Forelimb muscle (tissue), 1 donor: ENCODE measurements around the gene ZNF462. TPM values are rescaled to one million over a fixed set of nuclear protein-coding genes. Genes with fewer than 3 reads are reported as not detected.

Experiments
- DNase-seq: peaks from one replicate; pipeline ENCODE4 v3.0.0-alpha.2; 2013; ENCODE audit warnings: low read depth
- polyA plus RNA-seq: library from polyadenylated mRNA; unstranded; fragments of 120-200 nt; gene quantifications from one replicate; pipeline ENCODE4 v1.2.1, GENCODE V29; 2013; ENCODE audit not compliant: insufficient read length

Gene ZNF462
- polyA plus RNA-seq, 1 donor: 8.6 TPM

DNA sequence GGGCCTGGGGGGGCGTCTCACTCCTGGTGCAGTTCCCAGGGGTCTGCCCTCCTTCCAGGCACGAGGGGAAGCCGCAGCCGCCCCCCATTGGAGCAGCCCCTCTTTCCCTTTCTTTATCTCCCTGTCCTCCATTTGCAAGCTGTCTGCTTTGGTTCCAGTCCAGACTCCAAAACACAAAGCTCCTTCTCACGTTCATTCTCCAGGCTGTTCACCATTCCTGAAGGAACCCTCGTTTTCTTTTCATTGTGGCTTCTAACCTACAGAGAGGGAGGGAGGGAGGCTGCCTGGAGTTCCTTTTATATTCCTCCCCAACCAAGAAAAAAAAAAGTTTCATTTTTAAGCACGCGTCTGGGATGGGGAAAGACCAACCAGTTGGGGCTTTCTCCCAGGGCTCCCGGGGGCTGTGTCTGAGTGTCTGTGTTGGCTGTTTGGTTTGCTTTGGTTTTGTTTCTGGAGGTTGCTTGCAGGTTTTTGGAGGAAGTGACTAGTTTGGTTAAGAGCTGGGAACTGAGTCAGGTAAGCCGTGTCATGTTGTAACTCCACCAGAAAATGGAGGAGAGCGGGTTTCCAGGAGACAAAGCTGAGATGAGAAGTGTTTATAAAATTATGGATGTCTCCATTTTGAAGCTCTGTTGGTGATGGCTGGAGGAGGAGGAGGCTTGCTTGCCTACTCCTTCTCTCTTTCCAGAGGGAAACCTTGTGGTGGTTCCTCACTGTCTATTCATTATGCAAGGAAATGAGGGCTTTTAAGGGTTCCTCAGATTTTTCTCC lies 1.6 kb downstream of the ZNF462 start:
- DNase-seq: no peak

DNA sequence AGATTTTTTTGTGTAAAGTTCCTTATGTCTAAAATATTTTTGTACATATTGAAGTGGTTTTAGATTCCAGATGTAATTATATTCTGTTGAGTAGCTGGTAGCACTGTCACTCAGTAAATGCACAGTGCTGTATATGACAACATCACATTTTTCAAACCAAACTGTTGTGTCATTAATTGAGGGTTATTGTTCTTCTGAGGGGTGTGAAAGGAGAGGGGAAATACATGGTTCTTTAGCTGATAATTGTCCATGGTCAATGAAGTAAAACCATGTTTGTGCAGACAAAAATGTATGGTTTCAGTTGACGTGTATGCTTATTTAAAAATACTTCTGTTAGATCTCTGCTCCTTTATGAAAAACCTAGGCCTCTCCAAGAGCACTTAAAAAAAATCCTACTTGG lies 3.3 kb downstream of the ZNF462 start:
- DNase-seq: no peak

DNA sequence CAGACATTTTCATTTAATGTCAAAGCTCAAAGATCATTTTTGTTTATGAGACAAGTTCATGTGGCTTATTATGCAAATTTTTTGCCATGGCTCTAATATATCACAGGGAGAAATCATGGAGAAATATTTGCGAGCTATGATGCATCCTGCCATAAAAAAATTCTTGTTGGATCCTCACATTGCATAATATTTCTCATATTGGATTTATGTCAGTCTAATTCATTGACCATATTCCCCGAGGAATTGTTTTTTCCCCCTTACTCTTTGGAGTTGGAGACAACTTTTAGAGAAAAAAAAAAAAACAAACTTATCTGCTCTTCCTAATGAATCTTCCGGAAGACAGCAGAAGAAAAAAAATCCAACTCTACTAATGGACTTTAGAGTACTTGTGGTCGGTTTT lies 4.3 kb downstream of the ZNF462 start:
- DNase-seq: no peak

DNA sequence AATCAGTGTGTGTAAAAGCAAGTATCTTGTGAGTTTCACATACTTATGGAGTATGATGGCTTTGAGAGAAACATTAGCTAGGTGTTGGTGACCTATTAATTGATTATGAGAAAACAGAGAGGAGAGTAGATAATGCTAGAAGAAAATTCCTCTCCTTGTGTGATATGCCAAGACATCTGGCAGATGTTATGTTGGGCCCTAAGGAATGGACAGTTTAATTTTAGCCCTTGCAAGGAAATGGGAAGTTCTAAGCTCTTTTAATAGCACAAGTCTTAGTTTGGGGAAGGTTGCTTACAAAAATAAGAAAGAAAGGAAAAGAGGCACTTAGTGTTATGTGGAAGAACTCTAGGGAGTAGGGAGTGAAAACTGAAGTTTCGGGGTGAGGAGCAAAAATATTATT lies 5.1 kb downstream of the ZNF462 start:
- DNase-seq: no peak

DNA sequence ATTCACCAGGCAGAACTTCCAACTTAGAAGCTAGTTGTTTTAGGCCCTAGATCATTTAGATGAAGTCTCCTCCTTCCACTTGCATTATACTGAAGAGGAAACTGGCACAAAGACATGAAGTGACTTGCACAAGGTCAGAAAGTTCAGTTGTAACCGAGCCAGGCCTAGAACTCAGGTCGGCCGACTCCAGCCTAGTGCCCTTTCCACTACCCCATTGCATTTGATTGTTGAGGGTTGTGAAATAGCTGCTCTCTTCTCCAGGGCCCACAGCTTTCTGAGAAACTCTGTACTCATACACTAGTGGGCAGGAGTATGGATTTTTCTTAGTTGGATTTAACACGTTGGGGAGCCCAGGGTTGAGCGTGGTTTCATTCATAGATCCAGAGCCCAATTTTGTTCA lies 5.6 kb downstream of the ZNF462 start:
- no peak for DNase-seq

DNA sequence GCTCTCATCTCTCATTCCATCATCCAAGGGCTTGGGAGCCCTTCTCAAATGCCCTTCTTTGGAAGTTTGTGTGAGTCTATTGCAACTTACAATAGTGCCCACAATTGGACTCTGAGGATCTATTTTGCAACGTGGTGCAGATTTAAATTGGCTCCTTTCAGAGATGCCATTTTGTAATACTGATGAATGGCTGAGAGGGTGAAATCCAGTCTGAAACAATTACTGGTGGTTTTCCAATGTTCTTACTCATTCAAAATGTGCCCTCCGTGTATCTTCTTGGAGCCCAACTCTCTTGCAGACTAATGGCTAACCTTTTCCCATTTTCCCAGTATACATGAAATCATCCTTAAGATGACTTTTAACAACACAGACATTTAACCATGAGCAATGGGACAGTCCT lies 6.1 kb downstream of the ZNF462 start:
- no peak for DNase-seq

DNA sequence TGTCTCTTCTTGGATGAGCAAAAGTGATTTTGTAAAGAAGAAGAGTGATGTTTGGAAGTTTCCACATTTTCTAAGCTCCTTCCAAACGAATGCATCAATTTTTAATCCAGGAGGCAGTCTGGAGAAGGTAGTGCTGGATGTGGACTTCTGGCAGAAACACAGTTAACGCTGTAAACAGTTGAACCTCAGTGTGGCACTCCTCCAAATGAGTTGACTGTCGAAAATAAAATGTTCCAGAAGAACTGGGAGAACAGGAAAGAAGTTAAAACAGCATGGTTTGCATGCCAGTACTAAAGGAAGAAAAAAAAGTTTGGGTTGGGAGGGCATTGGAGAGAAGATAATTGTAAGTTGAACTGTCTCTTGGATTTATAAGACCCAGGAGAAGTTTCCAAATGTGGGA lies 6.5 kb downstream of the ZNF462 start:
- no peak for DNase-seq

DNA sequence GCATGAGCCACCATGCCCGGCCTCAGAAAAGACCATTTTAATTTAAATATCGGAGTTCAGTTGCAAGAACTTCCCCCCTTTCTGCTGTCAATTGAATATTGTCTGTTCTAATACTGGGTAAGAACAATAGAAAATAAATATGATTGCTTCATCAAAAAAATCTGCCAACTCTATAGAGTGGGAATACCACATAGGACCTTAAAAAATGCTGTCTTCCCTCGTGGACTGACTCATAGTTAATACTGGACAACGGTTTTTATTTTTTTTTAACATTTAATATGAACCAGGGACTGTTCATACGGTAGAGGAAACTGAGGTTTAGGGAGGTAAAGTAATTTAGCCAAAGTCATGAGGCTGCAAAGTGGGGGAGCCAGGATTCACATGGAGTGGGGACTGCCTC lies 9.7 kb downstream of the ZNF462 start:
- no peak for DNase-seq

DNA sequence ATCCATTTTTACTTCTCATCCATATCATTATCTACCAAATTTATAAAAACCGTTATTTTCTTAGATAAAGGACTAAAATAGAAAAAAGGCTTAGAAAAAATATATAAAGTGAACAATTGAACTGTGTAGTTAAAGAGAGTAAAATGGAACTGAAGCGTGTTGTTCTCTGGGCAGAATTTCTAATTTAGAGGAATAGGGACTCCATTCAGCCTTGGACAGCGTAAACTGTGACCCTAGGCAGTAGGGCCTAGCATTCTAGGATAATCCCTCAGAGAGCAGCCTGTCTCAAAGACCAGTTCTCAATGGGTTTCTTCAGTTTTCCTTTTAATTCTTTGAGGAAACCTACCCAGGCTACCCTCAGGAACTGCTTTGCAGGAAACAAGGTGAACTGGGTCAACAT lies 11.1 kb downstream of the ZNF462 start:
- no peak for DNase-seq

DNA sequence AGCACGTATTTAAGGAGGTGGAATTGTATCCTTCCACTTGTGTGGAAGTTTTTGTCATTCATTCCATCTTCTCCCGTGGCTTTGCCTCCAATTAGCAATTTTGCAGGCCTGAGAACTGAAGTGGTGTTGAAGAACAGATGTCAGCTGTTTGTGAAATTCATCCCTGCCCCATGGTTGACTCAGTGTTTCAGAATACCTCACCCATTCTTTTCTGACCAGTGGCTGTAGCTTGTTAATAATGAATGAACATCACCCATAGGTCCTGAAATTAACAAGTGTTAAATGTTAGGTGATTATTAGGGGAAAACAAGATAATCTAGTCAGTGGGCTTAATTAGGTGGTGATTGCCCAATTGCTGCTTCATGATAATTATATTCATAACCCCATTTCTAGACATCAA lies 11.7 kb downstream of the ZNF462 start:
- no peak for DNase-seq

DNA sequence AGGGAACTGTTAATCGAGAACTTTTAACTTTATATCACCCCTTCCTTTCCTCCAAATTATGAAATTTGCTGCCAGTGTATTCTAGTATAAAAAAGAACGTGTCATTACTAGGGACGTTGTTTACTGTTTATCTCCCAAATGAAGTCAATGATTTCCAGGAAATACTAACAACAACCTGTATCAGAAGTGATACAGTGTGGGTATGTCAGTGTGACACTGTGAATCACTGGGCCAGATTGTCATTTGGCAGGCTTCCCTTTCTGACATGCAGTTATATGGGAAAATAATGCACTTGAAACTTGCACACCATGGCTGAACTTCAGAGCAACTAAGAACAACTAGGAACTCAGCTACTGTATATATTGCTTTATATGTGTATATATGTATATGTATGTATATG lies 12.6 kb downstream of the ZNF462 start:
- no peak for DNase-seq

DNA sequence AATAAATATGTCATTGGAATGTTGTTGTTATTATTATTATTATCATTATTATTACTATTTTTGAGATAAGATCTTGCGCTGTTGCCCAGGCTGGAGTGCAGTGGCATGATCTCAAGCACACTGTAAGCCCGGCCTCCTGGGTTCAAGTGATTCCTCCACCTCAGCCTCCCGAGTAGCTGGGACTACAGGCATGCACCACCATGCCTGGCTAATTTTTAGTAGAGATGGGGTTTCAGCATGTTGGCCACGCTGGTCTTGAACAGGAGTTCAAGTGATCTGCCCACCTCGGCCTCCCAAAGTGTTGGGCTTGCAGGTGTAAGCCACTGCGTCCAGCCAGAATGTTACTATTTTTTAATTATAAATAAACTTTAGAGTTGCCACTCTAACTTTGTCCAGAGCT lies 14.4 kb downstream of the ZNF462 start:
- no peak for DNase-seq

DNA sequence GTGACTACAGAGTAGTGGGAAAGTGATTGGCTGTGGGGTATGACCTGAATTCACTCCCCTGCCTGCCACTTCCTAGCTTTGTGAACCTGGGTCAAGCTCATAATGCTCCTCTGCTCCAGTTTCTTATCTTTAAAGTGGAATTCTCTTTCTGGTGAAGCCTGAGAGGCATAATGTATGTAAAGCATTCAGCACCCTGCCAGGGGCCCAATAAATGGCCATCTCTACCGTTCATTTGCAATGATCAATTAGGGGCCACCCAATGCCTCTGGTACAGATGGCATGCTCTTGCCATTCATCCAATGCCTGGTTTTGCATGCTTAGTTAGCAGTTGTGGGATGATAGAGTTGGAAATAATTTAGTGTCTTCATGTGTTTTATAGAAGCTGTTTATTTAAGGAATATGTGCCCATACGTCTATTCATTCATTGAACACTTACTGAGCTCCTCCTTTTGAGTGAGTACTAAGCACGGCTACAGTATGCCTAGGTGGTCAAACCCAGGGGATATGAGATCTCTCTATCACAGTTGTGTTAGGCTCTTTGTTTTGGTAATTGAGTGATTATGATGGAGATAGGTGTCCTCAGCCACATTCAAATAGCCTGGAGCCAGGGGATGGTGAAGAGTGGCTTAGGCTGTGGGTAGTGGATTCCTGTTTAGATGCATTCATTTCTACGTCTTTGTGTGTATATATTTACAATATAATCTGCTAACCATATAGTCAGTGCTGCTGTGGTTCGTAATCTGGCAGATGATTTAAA lies 15.3 kb downstream of the ZNF462 start:
- DNase-seq: no peak

DNA sequence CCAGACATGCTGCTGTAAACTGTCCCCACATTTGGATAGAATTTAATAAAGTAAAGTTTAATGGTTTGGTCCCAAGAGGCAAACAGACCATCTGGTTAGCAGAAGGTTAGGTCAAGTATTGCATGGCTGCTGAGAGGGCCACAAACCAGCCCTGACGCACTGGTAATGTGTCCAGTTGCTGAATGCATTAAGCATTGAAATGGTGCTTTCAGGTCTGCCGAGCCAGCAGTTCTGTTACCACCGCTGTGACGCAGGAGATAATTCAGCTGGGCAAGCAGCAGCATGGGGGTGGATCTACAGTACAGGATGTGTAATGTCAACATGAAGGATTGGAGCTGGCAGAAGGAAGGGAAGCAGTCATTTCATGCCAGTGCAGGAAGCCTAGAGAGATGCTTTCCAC lies 16.0 kb downstream of the ZNF462 start:
- no peak for DNase-seq

DNA sequence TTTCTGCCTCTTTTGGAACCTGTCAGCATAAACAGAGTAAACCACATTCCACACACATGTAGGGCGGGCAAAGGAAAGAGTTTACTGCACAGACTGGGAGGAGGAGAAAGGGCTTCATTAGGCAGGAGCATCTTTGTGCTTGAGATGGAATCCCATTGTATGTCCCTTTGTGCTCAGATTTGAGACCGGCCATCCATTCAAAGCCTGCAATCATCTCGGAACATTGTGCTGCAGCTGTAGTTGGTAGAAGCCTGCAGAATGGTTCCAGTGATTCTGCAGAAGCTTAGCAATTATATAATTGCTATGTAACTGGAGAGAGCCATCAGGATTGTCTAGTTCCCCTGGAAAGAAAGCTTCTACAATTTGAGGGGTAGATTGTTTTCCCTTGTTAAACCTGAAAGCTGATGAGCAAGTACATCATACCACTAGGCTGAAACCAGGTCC lies 16.5 kb downstream of the ZNF462 start:
- no peak for DNase-seq

DNA sequence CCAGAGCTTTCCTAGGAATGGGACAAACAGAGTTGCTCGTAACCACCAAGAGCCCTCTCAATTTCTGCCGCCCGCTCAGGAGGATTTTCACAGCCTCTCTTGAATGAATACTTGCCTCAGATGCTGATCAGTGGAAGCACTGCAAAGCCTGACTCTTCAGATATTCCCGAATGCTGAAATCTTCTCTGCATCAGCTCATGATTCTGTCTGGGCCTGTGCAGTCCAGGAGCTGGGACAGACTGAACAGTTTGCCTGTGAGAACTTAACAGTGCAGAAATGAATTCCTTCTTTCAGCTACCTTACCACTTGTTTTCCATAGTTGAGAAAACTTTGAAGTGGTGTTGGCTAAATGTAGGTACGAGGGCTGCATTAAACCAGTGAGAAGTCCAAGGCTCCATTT lies 17.1 kb downstream of the ZNF462 start:
- no peak for DNase-seq

DNA sequence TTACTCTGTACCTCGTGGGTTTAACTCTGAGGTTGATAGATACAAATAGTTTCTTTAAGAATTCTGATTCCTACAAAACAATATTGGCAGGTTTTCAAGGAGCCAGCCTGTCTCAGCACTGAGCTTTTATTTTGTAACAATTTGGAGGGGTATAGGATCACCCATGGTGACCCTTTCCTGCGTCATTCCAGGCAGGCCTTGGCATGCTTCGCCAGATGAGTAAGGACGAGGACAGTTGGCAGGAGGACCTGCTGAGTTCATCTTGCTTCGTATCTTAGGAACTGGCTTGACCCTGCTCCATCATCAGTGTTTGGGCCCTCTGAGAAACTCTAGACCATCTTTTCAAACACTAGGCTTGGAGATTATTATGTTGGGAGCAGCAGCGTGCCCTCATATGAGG lies 17.9 kb downstream of the ZNF462 start:
- no peak for DNase-seq

DNA sequence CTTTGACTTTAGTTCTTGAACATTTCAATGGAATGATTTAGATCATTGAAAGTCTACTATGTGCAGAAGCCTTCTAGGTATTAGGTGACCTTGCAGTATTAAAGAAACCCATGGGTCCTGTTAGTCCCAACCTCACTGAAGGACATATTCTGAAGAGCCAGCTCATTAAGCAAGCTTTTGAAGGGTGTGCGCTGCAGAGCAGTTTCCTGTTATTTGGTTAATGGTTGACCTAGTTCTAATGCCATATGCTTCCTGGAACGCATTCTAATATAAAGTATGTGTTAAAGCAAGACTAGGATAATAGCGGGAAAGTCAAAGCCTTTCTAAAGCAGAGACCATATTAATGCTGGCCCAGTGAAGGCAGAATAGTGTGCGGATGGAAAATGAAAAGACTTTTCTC lies 20.1 kb downstream of the ZNF462 start:
- no peak for DNase-seq

DNA sequence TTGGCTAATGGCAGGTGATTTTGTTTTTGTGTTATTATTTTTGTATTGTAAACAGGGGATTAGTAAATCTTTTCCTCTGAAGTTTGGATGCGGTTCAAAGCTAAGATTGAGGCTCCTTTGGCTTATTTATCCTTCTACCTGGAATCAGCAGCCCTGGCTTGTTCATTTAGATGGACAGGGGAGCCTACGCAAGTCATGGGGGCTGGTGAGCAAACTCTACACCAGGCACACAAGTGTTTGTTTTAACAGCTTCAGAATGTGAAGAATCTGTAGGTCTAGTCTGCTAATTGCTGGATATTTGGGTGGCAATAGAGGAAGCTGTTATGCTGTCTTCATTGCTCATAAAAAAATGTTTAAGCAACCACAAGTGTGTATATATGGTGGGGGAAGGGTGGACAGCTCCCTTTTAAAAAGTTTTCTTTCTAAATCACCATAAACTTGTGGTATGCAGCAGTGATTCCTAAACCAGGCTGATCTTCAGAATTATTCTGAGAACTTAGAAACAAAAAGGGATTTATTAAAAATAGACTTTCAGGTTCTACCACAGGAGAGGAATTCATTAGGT lies 20.7 kb downstream of the ZNF462 start:
- DNase-seq: no peak

DNA sequence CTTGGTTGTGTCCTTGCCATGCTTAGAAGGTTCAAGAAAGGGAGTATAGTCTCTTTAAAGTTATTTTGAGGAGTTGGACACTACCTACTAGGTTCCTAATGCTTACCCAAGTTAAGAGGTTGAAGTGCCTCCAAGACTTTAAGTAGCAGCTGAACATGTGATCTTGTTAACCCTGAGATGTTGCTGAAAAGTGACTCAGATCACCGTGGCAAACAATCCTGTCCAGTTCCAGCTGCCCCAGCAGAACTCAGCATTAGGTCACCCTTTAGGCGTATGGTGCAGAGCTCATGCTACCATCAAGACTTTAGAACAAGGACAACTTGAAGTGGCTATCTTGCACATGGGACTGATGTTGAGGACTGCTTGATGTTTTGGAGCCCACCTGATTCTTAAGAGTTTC lies 22.5 kb downstream of the ZNF462 start:
- DNase-seq: no peak

DNA sequence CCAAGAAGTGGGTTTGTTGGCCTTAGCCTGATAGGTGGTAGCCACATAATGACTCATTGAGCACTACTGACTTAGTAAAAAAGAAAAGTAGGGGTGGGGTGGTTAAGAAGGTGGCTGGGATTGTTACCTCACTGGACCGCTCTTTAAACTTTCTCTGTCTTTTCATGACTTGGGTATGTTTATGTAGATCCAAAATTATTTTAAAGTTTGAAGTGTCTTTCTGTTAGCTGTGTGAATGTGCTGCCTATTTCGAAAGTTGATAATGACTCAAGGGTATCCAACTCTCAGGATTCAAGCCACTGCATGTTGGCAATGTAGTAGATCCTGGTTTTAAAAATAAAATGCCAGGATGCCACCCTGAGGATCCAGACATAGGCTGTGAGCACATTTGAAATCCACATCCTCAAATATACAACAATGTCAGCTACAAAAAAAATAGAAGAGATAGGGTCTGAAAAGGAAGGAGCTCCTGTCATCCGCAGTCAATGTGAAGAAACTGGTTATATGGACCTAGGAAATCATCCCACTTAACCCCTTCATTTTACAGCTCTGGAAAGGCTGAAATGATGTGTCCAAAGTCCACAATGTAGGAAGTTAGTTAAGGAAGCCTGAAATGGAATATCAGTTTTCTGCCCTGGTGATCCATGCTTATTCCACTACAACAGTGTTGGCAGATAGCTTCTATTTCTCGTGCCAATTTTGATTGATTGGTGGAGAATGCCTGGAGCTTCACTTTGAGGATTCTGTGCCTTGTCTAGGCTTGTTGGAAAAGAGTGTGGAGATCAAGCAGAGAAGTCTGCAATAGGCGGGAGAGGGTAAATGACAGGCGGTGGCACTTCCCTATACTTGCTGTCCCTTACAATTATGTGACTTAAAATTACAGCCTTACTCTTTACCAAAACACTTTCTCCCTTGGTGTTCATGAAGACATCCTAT lies 23.4 kb downstream of the ZNF462 start:
- DNase-seq: no peak

DNA sequence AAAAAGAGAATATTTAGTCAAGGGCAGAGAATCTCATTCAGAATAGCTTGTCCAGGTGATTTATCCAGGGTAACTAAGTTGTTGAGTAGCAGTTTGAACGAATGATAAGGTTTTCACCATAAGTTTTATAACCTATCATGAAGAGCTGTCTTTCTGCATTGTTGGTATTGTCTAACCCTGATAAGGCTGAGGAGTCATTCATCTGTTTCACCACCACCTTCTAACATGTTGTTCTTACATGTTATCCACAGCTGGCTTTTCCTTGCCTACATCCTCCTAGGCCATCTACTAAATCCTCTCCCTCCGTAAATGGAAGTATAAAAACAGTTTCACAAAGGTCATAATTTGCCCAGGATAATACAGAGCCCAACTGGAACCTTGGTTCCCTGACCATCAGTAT lies 24.1 kb downstream of the ZNF462 start:
- DNase-seq: no peak
